NCI-H2107 (cell line): ENCODE measurements around the gene MAGEB5.
"Not testable (repeated sequence)": the region's sequence is repeated elsewhere in the genome, so short reads cannot be mapped to it uniquely, and the experiment has no call there.

Experiments
- DNase-seq: peaks from one replicate; lab custom pipeline; 2025; lab: John Stamatoyannopoulos, UW

Gene MAGEB5

GRCh38 chrX:26215869-26216268 lies at the start of gene MAGEB5:
Gene MAGEB5 (plus strand): TSS chrX:26216169. CDS start chrX:26217302, 1,133 bp downstream.
- no peak for DNase-seq

GRCh38 chrX:26192204-26192603 lies 23.8 kb upstream of the MAGEB5 start, which contains the start of gene MAGEB6:
Gene MAGEB6 (plus strand): TSS chrX:26192440. CDS start chrX:26193847, 1,407 bp downstream.
- no peak for DNase-seq

GRCh38 chrX:26203561-26203960 lies 12.4 kb upstream of the MAGEB5 start:
- no peak for DNase-seq

GRCh38 chrX:26204717-26205116 lies 11.3 kb upstream of the MAGEB5 start:
- not testable (repeated sequence) for DNase-seq

GRCh38 chrX:26208012-26208411 lies 8.0 kb upstream of the MAGEB5 start:
- no peak for DNase-seq

GRCh38 chrX:26219351-26219750 lies 3.4 kb downstream of the MAGEB5 start:
- DNase-seq, result no peak

GRCh38 chrX:26234177-26234576 lies 18.2 kb downstream of the MAGEB5 start:
- DNase-seq, result no peak

- no peak for DNase-seq
Measured at GRCh38 chrX:26253526-26253925, 37.6 kb downstream of the MAGEB5 start.

GRCh38 chrX:26254436-26254835 lies 38.5 kb downstream of the MAGEB5 start:
- DNase-seq, result no peak

GRCh38 chrX:26262121-26262523 lies 46.2 kb downstream of the MAGEB5 start:
- no peak for DNase-seq
